ENCODE results near the gene FBXL7.

Gene FBXL7

GRCh38 chr5:15904899-15905830, 405.2 kb downstream of the FBXL7 start:
- no peak for DNase-seq

DNA sequence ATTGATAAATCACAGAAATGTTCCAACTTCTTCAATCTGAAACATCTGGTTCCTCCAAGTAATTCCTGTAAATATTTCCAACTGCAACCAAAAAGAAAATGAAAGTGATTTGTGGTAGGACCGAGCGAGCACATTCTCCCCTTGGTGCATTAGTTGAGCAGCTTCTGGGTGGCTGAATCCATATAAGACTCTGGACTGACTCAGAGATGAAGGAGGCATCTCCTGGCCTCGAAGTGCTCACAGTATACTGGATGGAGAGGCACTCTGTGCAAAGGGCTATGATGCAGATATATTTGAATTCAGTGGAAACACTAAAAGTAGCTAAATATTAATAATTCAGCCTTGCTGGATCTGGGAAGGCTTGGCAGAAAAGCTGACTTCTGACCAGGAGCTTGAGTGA, 414.7 kb downstream of the FBXL7 start:
- DNase-seq = no peak

DNA sequence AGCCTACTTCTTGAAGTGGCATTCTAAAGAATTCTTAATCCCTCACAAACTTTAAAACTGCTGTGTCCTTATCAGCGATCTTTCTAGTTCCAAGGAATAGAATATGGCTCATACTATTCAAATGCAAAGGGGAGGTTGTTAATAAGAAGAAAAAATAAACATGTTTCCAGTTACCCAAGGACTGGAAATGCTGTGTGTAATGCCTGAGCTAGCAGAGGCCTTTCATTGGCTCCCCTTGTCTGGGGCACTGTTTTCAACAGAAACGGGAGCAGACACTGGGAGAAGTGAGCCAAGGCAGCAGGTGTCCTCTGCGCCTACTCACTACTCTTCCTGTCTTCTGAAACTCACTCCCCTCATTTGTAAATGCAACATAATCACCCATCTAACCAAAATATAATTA, 426.6 kb downstream of the FBXL7 start:
- DNase-seq = no peak

- no peak for DNase-seq
Observed at GRCh38 chr5:15927710-15928380, 427.9 kb downstream of the FBXL7 start.

DNA sequence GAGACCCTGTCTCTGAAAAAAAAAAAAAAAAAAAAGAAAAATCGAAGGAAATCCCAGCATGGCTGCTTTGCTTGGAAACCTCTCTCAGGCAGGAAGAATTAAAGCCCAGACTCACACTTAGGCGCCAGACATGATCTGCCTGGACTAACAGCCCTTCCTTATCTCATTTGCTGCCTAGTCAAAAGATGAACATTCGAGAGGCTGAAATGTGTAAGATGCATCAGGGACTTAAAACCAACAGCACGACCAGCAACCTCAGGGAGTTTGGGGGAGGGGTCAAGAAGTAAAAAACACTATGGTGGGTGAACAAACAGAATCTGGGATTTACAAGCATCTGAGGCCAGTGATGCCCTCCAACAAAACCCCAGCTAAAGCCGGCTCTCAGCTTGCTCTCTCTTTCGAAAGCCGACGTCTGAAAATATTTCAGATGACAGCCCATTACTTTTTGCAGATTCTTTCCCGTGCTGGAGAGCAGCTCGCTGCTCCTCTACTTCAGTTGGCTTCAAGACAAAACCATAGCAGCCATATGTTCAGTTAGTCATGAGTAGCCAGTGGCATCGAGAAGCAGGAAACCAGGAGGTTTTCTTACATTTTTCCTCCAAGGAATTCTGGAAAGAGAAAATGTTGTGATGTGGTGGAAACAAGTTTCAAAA, 429.8 kb downstream of the FBXL7 start:
- no peak for DNase-seq

DNA sequence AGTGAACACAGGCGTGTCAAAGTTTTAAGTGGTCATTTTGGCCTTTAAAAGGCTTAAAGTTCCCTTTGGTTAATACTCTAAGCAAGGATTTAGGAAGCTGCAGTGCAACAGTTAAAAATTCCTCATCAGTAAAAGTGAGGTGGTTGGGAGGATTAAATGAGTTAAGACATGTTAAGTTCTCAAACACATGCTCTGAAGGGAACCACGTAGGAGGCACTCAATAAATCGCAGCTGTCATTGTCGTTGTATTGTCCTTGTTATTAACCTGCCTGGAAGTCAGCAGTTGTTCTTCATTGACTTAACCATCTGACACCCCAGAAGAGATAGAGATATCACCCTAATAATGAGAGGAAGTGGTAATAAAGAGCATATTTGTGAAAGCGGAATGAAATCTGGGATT, 432.1 kb downstream of the FBXL7 start:
- DNase-seq = no peak

GRCh38 chr5:15933259-15934207, 433.6 kb downstream of the FBXL7 start:
- no peak for DNase-seq

DNA sequence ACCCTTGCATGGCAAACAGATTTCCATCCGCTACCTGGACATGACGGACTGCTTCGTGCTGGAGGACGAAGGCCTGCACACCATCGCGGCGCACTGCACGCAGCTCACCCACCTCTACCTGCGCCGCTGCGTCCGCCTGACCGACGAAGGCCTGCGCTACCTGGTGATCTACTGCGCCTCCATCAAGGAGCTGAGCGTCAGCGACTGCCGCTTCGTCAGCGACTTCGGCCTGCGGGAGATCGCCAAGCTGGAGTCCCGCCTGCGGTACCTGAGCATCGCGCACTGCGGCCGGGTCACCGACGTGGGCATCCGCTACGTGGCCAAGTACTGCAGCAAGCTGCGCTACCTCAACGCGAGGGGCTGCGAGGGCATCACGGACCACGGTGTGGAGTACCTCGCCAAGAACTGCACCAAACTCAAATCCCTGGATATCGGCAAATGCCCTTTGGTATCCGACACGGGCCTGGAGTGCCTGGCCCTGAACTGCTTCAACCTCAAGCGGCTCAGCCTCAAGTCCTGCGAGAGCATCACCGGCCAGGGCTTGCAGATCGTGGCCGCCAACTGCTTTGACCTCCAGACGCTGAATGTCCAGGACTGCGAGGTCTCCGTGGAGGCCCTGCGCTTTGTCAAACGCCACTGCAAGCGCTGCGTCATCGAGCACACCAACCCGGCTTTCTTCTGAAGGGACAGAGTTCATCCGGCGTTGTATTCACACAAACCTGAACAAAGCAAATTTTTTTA, 436.7 kb downstream of the FBXL7 start:
- no peak for DNase-seq

GRCh38 chr5:15937708-15938107, 437.7 kb downstream of the FBXL7 start:
- DNase-seq = no peak

DNA sequence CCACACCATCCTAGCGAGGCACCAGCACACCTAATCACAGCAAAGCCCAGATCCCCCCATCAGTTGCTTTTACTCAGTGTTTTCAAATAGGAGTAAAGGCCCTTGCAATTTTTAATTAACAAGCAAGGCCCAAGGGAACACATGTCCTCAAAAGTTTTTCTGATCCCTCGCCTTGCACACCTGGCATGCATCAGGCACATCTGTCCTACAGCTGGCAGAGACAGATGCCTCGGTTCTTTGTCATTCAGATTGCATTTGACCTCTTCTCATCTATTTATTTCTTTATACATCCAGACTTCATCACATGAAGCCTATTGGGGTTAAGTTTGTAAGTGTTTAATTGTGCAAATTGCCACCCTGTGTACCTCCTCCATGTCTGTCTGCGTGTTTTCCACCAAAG, 438.2 kb downstream of the FBXL7 start:
- DNase-seq = no peak

DNA sequence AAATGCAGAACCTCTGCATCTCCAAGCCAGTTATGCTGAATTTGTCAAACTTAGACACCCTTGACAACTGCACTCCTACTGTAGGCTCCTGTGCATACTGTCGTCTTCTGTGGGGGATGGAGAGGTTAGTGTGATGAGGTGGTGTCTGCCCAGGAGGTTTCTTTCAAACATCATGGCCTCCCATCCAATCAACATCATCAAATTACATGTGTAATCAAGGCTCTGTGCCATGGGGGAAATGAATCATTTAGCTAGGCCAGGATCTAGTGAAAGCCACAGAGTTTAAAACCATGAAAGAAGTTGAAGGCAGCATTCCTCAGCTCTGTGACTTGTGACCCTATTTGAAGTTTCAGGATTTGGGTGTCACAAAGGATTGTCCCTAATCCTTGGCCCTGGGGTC, 439.0 kb downstream of the FBXL7 start:
- DNase-seq = no peak

DNA sequence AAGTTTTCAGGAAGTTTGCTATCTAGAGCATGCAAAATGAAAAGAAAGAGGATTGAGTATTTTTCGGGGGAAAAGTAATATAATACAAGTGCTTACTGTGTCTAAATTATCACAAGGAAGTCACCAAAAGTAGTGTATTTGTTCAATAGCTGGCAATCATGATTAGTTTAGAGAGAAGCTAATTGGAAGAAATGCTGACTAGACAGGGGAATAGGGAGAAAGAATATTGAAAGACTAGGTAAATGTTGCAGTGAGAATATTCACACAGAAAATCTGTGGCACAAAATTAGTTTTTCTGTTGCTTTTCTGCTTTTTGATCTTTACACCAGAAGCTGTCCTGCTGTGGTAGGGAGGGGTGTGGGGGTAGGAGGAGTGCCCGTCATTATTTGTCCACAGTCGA, 440.9 kb downstream of the FBXL7 start:
- DNase-seq = no peak

- DNase-seq = no peak
Observed at GRCh38 chr5:15943487-15943886, 443.5 kb downstream of the FBXL7 start.

- DNase-seq = no peak
Observed at GRCh38 chr5:15946026-15946425, 446.0 kb downstream of the FBXL7 start.

DNA sequence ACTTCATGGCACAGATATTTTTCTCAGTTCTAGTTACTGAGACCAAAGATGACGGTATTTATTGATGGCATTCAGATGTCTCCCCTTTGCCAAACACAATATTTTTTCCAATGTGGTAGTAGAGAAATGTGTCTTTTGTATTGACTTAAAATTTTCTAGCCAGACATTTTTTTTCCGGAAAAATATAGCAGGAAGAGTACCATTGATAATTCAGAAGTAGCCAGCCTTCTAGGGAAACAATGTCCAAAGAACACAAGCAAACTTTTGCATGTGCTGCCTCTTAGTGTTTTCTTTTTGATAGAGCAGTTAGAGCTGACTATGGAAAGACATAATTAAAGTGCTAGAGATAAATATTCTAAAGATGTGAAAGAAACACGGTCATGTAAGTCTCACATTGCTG, 448.2 kb downstream of the FBXL7 start:
- no peak for DNase-seq

- no peak for DNase-seq
Observed at GRCh38 chr5:15951126-15951525, 451.1 kb downstream of the FBXL7 start.

DNA sequence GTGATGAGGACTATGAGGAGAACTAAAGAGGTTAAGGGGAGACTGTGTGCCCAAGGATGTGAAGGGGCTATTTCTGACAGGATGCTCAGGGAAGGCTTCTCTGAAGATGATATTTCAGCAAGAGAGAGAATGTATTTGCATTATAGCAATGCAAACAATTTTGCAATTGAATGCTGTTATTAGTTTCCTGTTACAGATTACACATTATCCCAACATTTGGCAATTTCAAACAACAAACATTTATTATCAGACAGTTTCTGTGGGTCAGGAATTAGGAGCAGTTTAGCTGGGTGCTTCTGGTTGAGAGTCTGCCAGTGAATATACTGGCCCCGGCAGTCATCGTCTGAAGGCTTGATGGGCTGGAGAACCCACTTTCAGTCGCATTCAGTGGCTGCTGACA, 451.6 kb downstream of the FBXL7 start:
- DNase-seq = no peak

DNA sequence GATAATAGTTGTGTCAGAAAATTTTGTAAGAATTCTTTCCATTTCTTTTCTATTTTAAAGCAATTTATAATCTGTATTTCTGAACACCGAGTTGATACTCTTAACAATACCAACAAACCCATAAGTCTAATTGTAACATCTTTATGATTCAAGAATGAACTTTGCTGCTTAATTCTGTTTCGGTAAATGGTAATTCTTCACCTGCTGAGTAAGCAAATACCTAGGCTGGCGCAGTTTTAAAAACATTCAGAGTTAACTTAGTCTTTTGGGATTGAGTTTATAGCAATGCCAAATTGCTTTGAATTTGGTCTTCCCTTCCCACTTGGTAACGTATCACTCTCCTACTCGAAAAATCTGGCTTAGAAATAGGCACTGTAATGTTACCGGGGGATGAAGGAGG, 456.6 kb downstream of the FBXL7 start:
- DNase-seq = no peak

DNA sequence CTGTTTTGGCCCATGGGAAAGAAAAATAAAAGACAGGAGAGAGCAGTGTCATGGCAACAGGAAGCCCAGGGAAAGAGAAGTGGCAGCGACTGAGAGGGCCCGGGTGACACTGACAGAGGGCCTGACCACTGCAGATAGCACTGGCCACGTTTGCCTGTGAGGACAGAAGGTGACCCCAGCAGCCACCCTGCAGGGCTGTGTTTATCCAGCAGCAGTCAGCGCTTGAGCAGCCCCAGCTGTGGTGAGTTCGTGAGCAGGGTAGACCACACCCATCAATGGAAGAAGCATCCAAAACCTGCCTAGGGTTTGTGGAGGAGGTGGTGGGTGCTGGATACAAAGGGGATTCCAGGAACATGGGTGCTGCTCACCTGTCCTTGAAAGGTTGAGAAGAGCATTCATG, 457.1 kb downstream of the FBXL7 start:
- DNase-seq = no peak

DNA sequence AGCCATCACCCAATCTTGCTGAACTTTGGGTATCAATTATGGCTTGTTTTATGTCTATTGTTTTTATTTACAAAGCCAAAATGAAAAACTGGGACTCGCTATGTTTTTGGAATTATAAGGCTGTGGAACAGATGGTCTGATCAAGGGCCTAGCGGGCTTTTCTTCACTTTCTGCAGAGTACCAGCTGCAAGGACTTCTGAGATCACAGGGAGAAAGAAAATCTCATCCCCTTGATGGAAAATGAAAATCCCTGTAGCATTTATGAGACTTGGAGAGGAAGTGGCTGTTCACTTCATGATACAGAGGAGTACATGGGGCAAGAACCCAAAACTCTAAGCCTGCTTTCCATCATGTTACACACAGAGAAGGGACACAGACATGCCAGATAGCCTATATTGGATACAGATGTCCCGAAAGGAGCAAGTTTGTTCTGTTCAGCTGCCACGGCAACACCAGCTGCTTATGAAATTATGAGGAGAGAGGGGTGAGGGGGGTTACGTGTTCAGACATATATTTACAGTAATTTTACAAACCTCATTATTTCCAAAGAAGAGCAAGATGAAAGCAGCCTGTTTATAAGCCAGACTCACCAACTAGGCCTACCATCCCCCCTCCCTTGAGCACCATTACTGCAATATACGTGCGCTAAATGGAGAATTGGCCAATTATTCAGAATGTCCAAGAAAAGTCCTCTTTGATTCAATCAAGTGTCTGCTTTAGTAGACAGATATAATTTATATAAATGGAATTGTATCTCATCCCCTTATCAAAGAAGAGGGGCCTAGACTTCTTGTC, 459.6 kb downstream of the FBXL7 start:
- DNase-seq = no peak

GRCh38 chr5:15966066-15966640, 466.2 kb downstream of the FBXL7 start:
- DNase-seq = no peak

Data from NCI-H2081 treated with DMSO at 0.1 percent for 48 hours (cell line).